ENCODE results near the gene TFDP1. TPM values are rescaled to one million over a fixed set of nuclear protein-coding genes. Genes with fewer than 3 reads are reported as not detected.

The TFDP1 gene
- total RNA-seq (2013) = 21.6 TPM
- 10 to 100 TPM; 30.3 to 54.0 (median 37.6) TPM for polyA plus RNA-seq
- polyA minus RNA-seq = 8.6 and 16.0 TPM in 2 replicates
- total RNA-seq = 29.4 to 75.6 (median 55.0) reads per million in 11 experiments

GRCh38 chr13:113584205-113584869, at the start of gene TFDP1:
Gene TFDP1, plus strand, starts transcription at chr13:113584753. Its CDS starts 1,085 bp downstream, at chr13:113585838.
- no peak for TF ChIP-seq CTCF (IDR thresholded peaks at IDR 0.05)
- H2AFZ ChIP-seq (ENCODE audit: insufficient read depth, low read depth, low read length, poor library complexity, severe bottlenecking) = peak within 1 kb of the TSS; percentile 80
- no peaks in the 10 kb centered on the region for H3K27me3 ChIP-seq (ENCODE audit: control insufficient read depth in 2 of 2, insufficient read depth in 2 of 2, low read length in 2 of 2)
- peak; percentile 49 to 68 (median 56) for DNase-seq
- peaks cover 20% of the 10 kb centered on the region for H4K20me1 ChIP-seq (ENCODE audit: insufficient read depth, low read length)
- Mint-ChIP-seq H3K4me3 (peak within 1 kb of the TSS; percentile 86 to 91), H3K27me3 (ENCODE audit: low read depth in 3 of 3) (peaks cover 0 to 4% (median 2%) of the 10 kb centered on the region in 3 donors), H3K4me1 (peaks cover 32% of the 10 kb centered on the region), H3K9me3 (peaks cover 0 to 3% (median 0%) of the 10 kb centered on the region in 7 donors), H3K27ac (peak within 1 kb of the TSS in 6 of 7 donors; percentile 24 to 89 (median 74)), H3K36me3 (peaks cover 22 to 33% of the 10 kb centered on the region in 2 donors)
- no peak within 1 kb of the TSS for H3K27ac ChIP-seq (ENCODE audit: low read depth in 1 of 2, low read length in 2 of 2)
- H3K4me3 ChIP-seq (replicated peaks in 1 of 3; ENCODE audit: low read depth in 2 of 3, low read length in 3 of 3) = peak within 1 kb of the TSS; percentile 28 to 80 (median 46)
- H3K79me2 ChIP-seq (ENCODE audit: insufficient read depth, low read length) = peaks cover 42% of the 10 kb centered on the region
- intact Hi-C loops (cut with micrococcal nuclease) = no loop called here
- H3K4me1 ChIP-seq (ENCODE audit: control insufficient read depth in 1 of 2, insufficient read depth in 2 of 2, low read length in 2 of 2) = peaks cover 15 to 19% of the 10 kb centered on the region in 2 donors
- peaks cover 12 to 28% of the 10 kb centered on the region in 2 donors for H3K36me3 ChIP-seq (replicated peaks in 1 of 2; ENCODE audit: control insufficient read depth in 1 of 2, insufficient read depth in 2 of 2, low read length in 2 of 2)
- WGBS (ENCODE audit: insufficient coverage) = 2% methylated on average over 89 of the region's 92 CpGs
- H3K9me3 ChIP-seq (replicated peaks in 1 of 2; ENCODE audit: control insufficient read depth in 1 of 2, insufficient read depth in 1 of 2, low read length in 2 of 2) = no peaks in the 10 kb centered on the region
- peak within 1 kb of the TSS; percentile 50 for H3K9ac ChIP-seq (ENCODE audit: insufficient read depth, low read length, poor library complexity, severe bottlenecking)
- peak within 1 kb of the TSS; percentile 86 for H3K4me2 ChIP-seq (replicated peaks; ENCODE audit: extremely low read depth, low read length, poor library complexity, severe bottlenecking)

GRCh38 chr13:113535381-113535781, 49.2 kb upstream of the TFDP1 start:
- H3K9me3 Mint-ChIP-seq = peaks cover 2 to 21% (median 12%) of the 10 kb centered on the region in 7 donors
- no peaks in the 10 kb centered on the region for H4K20me1 ChIP-seq (ENCODE audit: insufficient read depth, low read length)
- no peak for DNase-seq
- no peak overlapping the region for H3K4me2 ChIP-seq (replicated peaks; ENCODE audit: extremely low read depth, low read length, poor library complexity, severe bottlenecking)
- H3K79me2 ChIP-seq (ENCODE audit: insufficient read depth, low read length) = peaks cover 6% of the 10 kb centered on the region
- no peak overlapping the region for H3K4me3 ChIP-seq (replicated peaks in 1 of 3; ENCODE audit: low read depth in 2 of 3, low read length in 3 of 3)
- H3K4me3 Mint-ChIP-seq = no peak overlapping the region
- intact Hi-C loops (cut with micrococcal nuclease) = no loop called here
- H3K36me3 ChIP-seq (replicated peaks in 1 of 2; ENCODE audit: control insufficient read depth in 1 of 2, insufficient read depth in 2 of 2, low read length in 2 of 2) = peaks cover 52 to 90% of the 10 kb centered on the region in 2 donors
- no peaks in the 10 kb centered on the region for H3K27me3 ChIP-seq (ENCODE audit: control insufficient read depth in 2 of 2, insufficient read depth in 2 of 2, low read length in 2 of 2)
- no peaks in the 10 kb centered on the region for H3K4me1 Mint-ChIP-seq
- no peaks in the 10 kb centered on the region for H3K4me1 ChIP-seq (ENCODE audit: control insufficient read depth in 1 of 2, insufficient read depth in 2 of 2, low read length in 2 of 2)
- no peak overlapping the region for H2AFZ ChIP-seq (ENCODE audit: insufficient read depth, low read depth, low read length, poor library complexity, severe bottlenecking)
- H3K9me3 ChIP-seq (replicated peaks in 1 of 2; ENCODE audit: control insufficient read depth in 1 of 2, insufficient read depth in 1 of 2, low read length in 2 of 2) = peaks cover 10 to 12% of the 10 kb centered on the region in 2 donors
- no peak for TF ChIP-seq CTCF (IDR thresholded peaks at IDR 0.05)
- no peak overlapping the region for H3K9ac ChIP-seq (ENCODE audit: insufficient read depth, low read length, poor library complexity, severe bottlenecking)
- H3K27me3 Mint-ChIP-seq (ENCODE audit: low read depth in 3 of 3) = peaks cover 0 to 1% (median 0%) of the 10 kb centered on the region in 3 donors
- H3K36me3 Mint-ChIP-seq = peaks cover 74 to 88% of the 10 kb centered on the region in 2 donors
- WGBS (ENCODE audit: insufficient coverage) = 98% methylated on average over 12 of the region's 13 CpGs
- no peak overlapping the region for H3K27ac ChIP-seq (ENCODE audit: low read depth in 1 of 2, low read length in 2 of 2)
- peak overlapping the region in 1 of 7 donors; percentile 11 for H3K27ac Mint-ChIP-seq

Measured in CD14-positive monocyte (primary cell).